Measurements from ENCODE around the gene SLC25A41. TPM values are rescaled to one million over a fixed set of nuclear protein-coding genes. Genes with fewer than 3 reads are reported as not detected.
"Not testable (repeated sequence)": the region's sequence is repeated elsewhere in the genome, so short reads cannot be mapped to it uniquely, and the experiment has no call there.

The SLC25A41 gene
- total RNA-seq, 4 donors from 2014 or later: 0.52 TPM; not detected in 3

GRCh38 chr19:6440905-6441304 is 7.3 kb upstream of the SLC25A41 start:
- H3K9me3 ChIP-seq: no peaks in the 10 kb centered on the region
- no peaks in the 10 kb centered on the region for H3K4me1 ChIP-seq
- no peaks in the 10 kb centered on the region for H3K27me3 ChIP-seq
- H3K27ac ChIP-seq: no peak overlapping the region
- H3K4me3 ChIP-seq: no peak overlapping the region
- H3K36me3 ChIP-seq: no peaks in the 10 kb centered on the region
- intact Hi-C loops (cut with DNase I; ENCODE audit: low total_unique reads): no loop called here
- no peak for TF ChIP-seq CTCF (IDR thresholded peaks at IDR 0.05)
- no peak for TF ChIP-seq POLR2A (IDR thresholded peaks at IDR 0.05)
- DNase-seq: no peak

GRCh38 chr19:6439743-6440142 is 6.2 kb upstream of the SLC25A41 start:
- H3K27me3 ChIP-seq: no peaks in the 10 kb centered on the region
- no peaks in the 10 kb centered on the region for H3K9me3 ChIP-seq
- TF ChIP-seq CTCF (IDR thresholded peaks at IDR 0.05) (no peak), POLR2A (IDR thresholded peaks at IDR 0.05) (no peak)
- no peak overlapping the region for H3K27ac ChIP-seq
- no peaks in the 10 kb centered on the region for H3K36me3 ChIP-seq
- H3K4me1 ChIP-seq: no peaks in the 10 kb centered on the region
- intact Hi-C loops (cut with DNase I; ENCODE audit: low total_unique reads): no loop called here
- H3K4me3 ChIP-seq: no peak overlapping the region
- no peak for DNase-seq

GRCh38 chr19:6433165-6433564 is 398 bp downstream of the SLC25A41 start:
- H3K9me3 ChIP-seq: no peaks in the 10 kb centered on the region
- no peaks in the 10 kb centered on the region for H3K36me3 ChIP-seq
- no peak overlapping the region for H3K4me3 ChIP-seq
- TF ChIP-seq POLR2A (IDR thresholded peaks at IDR 0.05) (no peak), CTCF (IDR thresholded peaks at IDR 0.05) (no peak)
- H3K4me1 ChIP-seq: no peaks in the 10 kb centered on the region
- intact Hi-C loops (cut with DNase I; ENCODE audit: low total_unique reads): no loop called here
- no peak overlapping the region for H3K27ac ChIP-seq
- no peak for DNase-seq
- no peaks in the 10 kb centered on the region for H3K27me3 ChIP-seq

GRCh38 chr19:6431891-6432290 is 1.7 kb downstream of the SLC25A41 start:
- H3K9me3 ChIP-seq: no peaks in the 10 kb centered on the region
- no peak overlapping the region for H3K4me3 ChIP-seq
- H3K4me1 ChIP-seq: no peaks in the 10 kb centered on the region
- H3K27ac ChIP-seq: no peak overlapping the region
- DNase-seq: no peak
- TF ChIP-seq CTCF (IDR thresholded peaks at IDR 0.05) (no peak), POLR2A (IDR thresholded peaks at IDR 0.05) (no peak)
- intact Hi-C loops (cut with DNase I; ENCODE audit: low total_unique reads): no loop called here
- H3K36me3 ChIP-seq: no peaks in the 10 kb centered on the region
- no peaks in the 10 kb centered on the region for H3K27me3 ChIP-seq

- intact Hi-C loops (cut with DNase I; ENCODE audit: low total_unique reads): no loop called here
- H3K27me3 ChIP-seq: no peaks in the 10 kb centered on the region
- TF ChIP-seq CTCF (IDR thresholded peaks at IDR 0.05) (no peak), POLR2A (IDR thresholded peaks at IDR 0.05) (no peak)
Measured at GRCh38 chr19:6429419-6430221, 3.9 kb downstream of the SLC25A41 start.

GRCh38 chr19:6428692-6429418 is 4.7 kb downstream of the SLC25A41 start:
- H3K4me3 ChIP-seq; H3K9me3 ChIP-seq; H3K4me1 ChIP-seq; H3K36me3 ChIP-seq; H3K27me3 ChIP-seq; H3K27ac ChIP-seq; intact Hi-C loops (cut with DNase I; ENCODE audit: low total_unique reads); DNase-seq: not testable (repeated sequence)

More at GRCh38 chr19:6429419-6430221, 3.9 kb downstream of the SLC25A41 start:
- H3K9me3 ChIP-seq: no peaks in the 10 kb centered on the region
- H3K27ac ChIP-seq: no peak overlapping the region
- no peaks in the 10 kb centered on the region for H3K36me3 ChIP-seq
- DNase-seq: no peak
- no peaks in the 10 kb centered on the region for H3K4me1 ChIP-seq
- no peak overlapping the region for H3K4me3 ChIP-seq
